ENCODE data around the gene PMEL. TPM values are rescaled to one million over a fixed set of nuclear protein-coding genes. Genes with fewer than 3 reads are reported as not detected.
A peak's percentile ranks its signal among the peaks of the same experiment; 100 is the strongest.

Gene PMEL
- total and polyA plus RNA-seq, 2 experiments from 2014 or later: 15.3 to 34.2 TPM

- Histone ChIP-seq H3K27ac (peak within 1 kb of the TSS; percentile 90), H3K27me3 (no peaks in the 10 kb centered on the region), H3K9me3 (ENCODE audit: low read depth) (no peaks in the 10 kb centered on the region), H4K20me1 (ENCODE audit: insufficient read depth, poor library complexity, severe bottlenecking) (no peaks in the 10 kb centered on the region), H2AFZ (peak within 1 kb of the TSS; percentile 88), H3K79me2 (peaks cover 31% of the 10 kb centered on the region), H3K4me3 (peak within 1 kb of the TSS; percentile 89), H3K4me1 (ENCODE audit: insufficient read depth) (peaks cover 24% of the 10 kb centered on the region), H3K9me2 (replicated peaks; ENCODE audit: insufficient read depth) (no peaks in the 10 kb centered on the region), H3K4me2 (peak within 1 kb of the TSS; percentile 85), H3K36me3 (replicated peaks; ENCODE audit: insufficient read depth, low read depth) (no peaks in the 10 kb centered on the region)
- TF ChIP-seq EZH2 (IDR thresholded peaks at IDR 0.05; ENCODE audit: borderline replicate concordance): no peak
- no peak for TF ChIP-seq CTCF (IDR thresholded peaks at IDR 0.05; ENCODE audit: poor library complexity)
- no peak for TF ChIP-seq EZH2phosphoT487 (IDR thresholded peaks at IDR 0.05; ENCODE audit: low read depth, severe bottlenecking, unreplicated experiment)
- 1% methylated on average over 38 of the region's 45 CpGs for WGBS (ENCODE audit: low lambda C conversion rate, missing lambda C conversion rate)
- DNase-seq (ENCODE audit: low spot score): peak; percentile 96
Observed at GRCh38 chr12:55966408-55967281, 803 bp upstream of the PMEL start, which contains the start of gene CDK2. TSS of gene CDK2 (plus strand) at chr12:55966830. CDS start at chr12:55967009, 179 bp downstream.

DNA sequence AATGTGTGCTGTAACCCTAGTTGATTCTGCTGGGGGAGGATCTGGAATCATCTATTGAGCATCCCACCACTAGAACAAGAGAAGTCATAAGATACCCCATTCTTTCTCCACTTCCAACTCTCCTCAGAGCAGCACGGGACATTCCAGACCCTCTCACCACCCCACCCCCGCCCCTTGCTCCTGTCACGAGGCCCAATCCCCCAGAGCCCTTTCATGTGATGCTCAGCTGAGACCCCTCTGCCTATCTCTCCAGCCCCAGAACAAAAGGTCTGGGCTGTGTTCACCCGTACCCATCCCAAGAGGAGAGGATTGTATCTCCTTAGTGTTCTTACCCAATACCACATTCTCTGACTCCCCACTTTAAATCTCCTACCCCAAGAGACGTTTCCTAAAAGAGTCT, 602 bp downstream of the PMEL start:
- H3K9me3 ChIP-seq (ENCODE audit: low read depth): no peaks in the 10 kb centered on the region
- WGBS (ENCODE audit: low lambda C conversion rate, missing lambda C conversion rate): 75% methylated on average over 5 of the region's 5 CpGs

GRCh38 chr12:55963760-55964159, 2.1 kb downstream of the PMEL start:
- Histone ChIP-seq H3K36me3 (replicated peaks; ENCODE audit: insufficient read depth, low read depth) (no peaks in the 10 kb centered on the region), H3K79me2 (peaks cover 21% of the 10 kb centered on the region), H3K27me3 (no peaks in the 10 kb centered on the region), H3K9me3 (ENCODE audit: low read depth) (no peaks in the 10 kb centered on the region), H3K9me2 (replicated peaks; ENCODE audit: insufficient read depth) (no peaks in the 10 kb centered on the region), H4K20me1 (ENCODE audit: insufficient read depth, poor library complexity, severe bottlenecking) (no peaks in the 10 kb centered on the region), H2AFZ (no peak overlapping the region), H3K4me1 (ENCODE audit: insufficient read depth) (peaks cover 22% of the 10 kb centered on the region), H3K4me3 (no peak overlapping the region), H3K4me2 (no peak overlapping the region), H3K27ac (no peak overlapping the region)
- no peak for DNase-seq (ENCODE audit: low spot score)
- WGBS (ENCODE audit: low lambda C conversion rate, missing lambda C conversion rate): 92% methylated on average over 2 of the region's 2 CpGs
- TF ChIP-seq EZH2 (IDR thresholded peaks at IDR 0.05; ENCODE audit: borderline replicate concordance) (no peak), CTCF (IDR thresholded peaks at IDR 0.05; ENCODE audit: poor library complexity) (no peak), EZH2phosphoT487 (IDR thresholded peaks at IDR 0.05; ENCODE audit: low read depth, severe bottlenecking, unreplicated experiment) (no peak)

More for the DNA sequence above, 602 bp downstream of the PMEL start:
- Histone ChIP-seq H3K36me3 (replicated peaks; ENCODE audit: insufficient read depth, low read depth) (no peaks in the 10 kb centered on the region), H3K79me2 (peaks cover 31% of the 10 kb centered on the region), H3K4me2 (no peak overlapping the region), H3K4me1 (ENCODE audit: insufficient read depth) (peaks cover 22% of the 10 kb centered on the region), H2AFZ (peak overlapping the region; percentile 88), H4K20me1 (ENCODE audit: insufficient read depth, poor library complexity, severe bottlenecking) (no peaks in the 10 kb centered on the region), H3K4me3 (no peak overlapping the region), H3K9me2 (replicated peaks; ENCODE audit: insufficient read depth) (no peaks in the 10 kb centered on the region), H3K27me3 (no peaks in the 10 kb centered on the region), H3K27ac (peak overlapping the region; percentile 90)
- TF ChIP-seq EZH2phosphoT487 (IDR thresholded peaks at IDR 0.05; ENCODE audit: low read depth, severe bottlenecking, unreplicated experiment) (no peak), EZH2 (IDR thresholded peaks at IDR 0.05; ENCODE audit: borderline replicate concordance) (no peak), CTCF (IDR thresholded peaks at IDR 0.05; ENCODE audit: poor library complexity) (no peak)
- DNase-seq (ENCODE audit: low spot score): no peak
